GM23338 (cell line): ENCODE results near the gene SLC9A4. TPM values are rescaled to one million over a fixed set of nuclear protein-coding genes. Genes with fewer than 3 reads are reported as not detected.

ENCODE experiments used
- ATAC-seq: fragments of 200-7000 bp; cut with Tn5 transposase; 3 replicates; pipeline ENCODE4 v1.9.1; 2020
- DNase-seq: peaks from one replicate; pipeline ENCODE4 v3.0.0-alpha.2; 2015; ENCODE audit warnings: low spot score
- H2AFZ ChIP-seq: fragments of 200-600 bp; sonication (generic); 2 replicates; pipeline ENCODE4 v1.8.0; 2016; ENCODE audit warnings: antibody characterized with exemption, mild to moderate bottlenecking, moderate library complexity
- H3F3A ChIP-seq: fragments of 200-600 bp; sonication (generic); replicated peaks from 2 replicates; pipeline ENCODE4 v1.8.0; 2017; ENCODE audit warnings: antibody characterized with exemption, mixed run types, low read depth
- H3K27ac ChIP-seq: fragments of 200-600 bp; sonication (generic); 2 replicates; pipeline ENCODE4 v1.6.1; 2016; ENCODE audit warnings: low read depth
- H3K27me3 ChIP-seq: fragments of 200-600 bp; sonication (generic); 2 replicates; pipeline ENCODE4 v1.8.0; 2016; ENCODE audit warnings: mild to moderate bottlenecking, mixed run types, moderate library complexity; ENCODE audit not compliant: insufficient read depth
- H3K36me3 ChIP-seq: fragments of 200-600 bp; sonication (generic); 2 replicates; pipeline ENCODE4 v1.8.0; 2016; ENCODE audit warnings: mild to moderate bottlenecking; ENCODE audit not compliant: insufficient read depth
- H3K4me1 ChIP-seq: fragments of 200-600 bp; sonication (generic); 2 replicates; pipeline ENCODE4 v1.8.0; 2016; ENCODE audit warnings: mild to moderate bottlenecking, moderate library complexity; ENCODE audit not compliant: insufficient read depth
- H3K4me2 ChIP-seq: fragments of 200-600 bp; sonication (generic); 2 replicates; pipeline ENCODE4 v1.7.1; 2017; ENCODE audit warnings: mixed run types
- H3K4me3 ChIP-seq: fragments of 200-600 bp; sonication (generic); 2 replicates; pipeline ENCODE4 v1.6.1; 2016; ENCODE audit warnings: mixed run types
- H3K79me2 ChIP-seq: fragments of 200-600 bp; sonication (generic); replicated peaks from 2 replicates; pipeline ENCODE4 v1.8.0; 2017; ENCODE audit warnings: mild to moderate bottlenecking; ENCODE audit not compliant: insufficient read depth
- H3K9me2 ChIP-seq: fragments of 200-600 bp; sonication (generic); 2 replicates; pipeline ENCODE4 v1.8.0; 2017; ENCODE audit not compliant: insufficient read depth
- H4K20me1 ChIP-seq: fragments of 200-600 bp; sonication (generic); replicated peaks from 2 replicates; pipeline ENCODE4 v1.8.0; 2017; ENCODE audit warnings: mild to moderate bottlenecking; ENCODE audit not compliant: insufficient read depth
- H3K27ac Mint-ChIP-seq: 2 replicates; pipeline ENCODE4 v1.8.0; 2020; ENCODE audit warnings: inconsistent platforms, mild to moderate bottlenecking, moderate library complexity, mixed read lengths
- H3K27me3 Mint-ChIP-seq: 3 replicates; pipeline ENCODE4 v1.8.0; 2022; ENCODE audit warnings: low read depth, mild to moderate bottlenecking, moderate library complexity, mixed read lengths, inconsistent platforms; ENCODE audit not compliant: insufficient read depth, poor library complexity
- H3K36me3 Mint-ChIP-seq: 3 replicates; pipeline ENCODE4 v1.8.0; 2021; ENCODE audit warnings: low read depth, mild to moderate bottlenecking, inconsistent platforms, moderate library complexity, mixed read lengths
- H3K4me1 Mint-ChIP-seq: 3 replicates; pipeline ENCODE4 v1.8.0; 2020; ENCODE audit warnings: mild to moderate bottlenecking, inconsistent platforms, mixed read lengths
- H3K4me3 Mint-ChIP-seq: 3 replicates; pipeline ENCODE4 v1.8.0; 2021; ENCODE audit warnings: moderate library complexity, mild to moderate bottlenecking, inconsistent platforms, mixed read lengths
- H3K9me3 Mint-ChIP-seq: 3 replicates; pipeline ENCODE4 v1.8.0; 2020; ENCODE audit warnings: moderate library complexity, mild to moderate bottlenecking, inconsistent platforms, mixed read lengths
- CREB1 ChIP-seq: fragments of 250-450 bp; sonication (Bioruptor Pico); IDR thresholded peaks from 2 replicates; pipeline ENCODE4 v1.5.0; 2020; ENCODE audit warnings: low read depth, mild to moderate bottlenecking, moderate library complexity
- EZH2 ChIP-seq: fragments of 200-600 bp; sonication (generic); IDR thresholded peaks from one replicate; pipeline ENCODE4 v1.8.0; 2017; ENCODE audit warnings: antibody characterized with exemption, mild to moderate bottlenecking, low read depth; ENCODE audit not compliant: unreplicated experiment
- EZH2phosphoT487 ChIP-seq: fragments of 200-600 bp; sonication (generic); IDR thresholded peaks from one replicate; pipeline ENCODE4 v1.8.1; 2018; ENCODE audit warnings: antibody characterized with exemption; ENCODE audit not compliant: unreplicated experiment
- JUNB ChIP-seq: IDR thresholded peaks from one replicate; pipeline ENCODE4 v1.6.1; 2016; ENCODE audit warnings: antibody characterized with exemption; ENCODE audit not compliant: unreplicated experiment
- NANOG ChIP-seq: IDR thresholded peaks from 2 replicates; pipeline ENCODE4 v1.6.1; 2016; ENCODE audit warnings: antibody characterized with exemption, borderline replicate concordance
- POLR2AphosphoS5 ChIP-seq: IDR thresholded peaks from 2 replicates; pipeline ENCODE4 v1.6.1; 2016; ENCODE audit warnings: antibody characterized with exemption, low read depth
- STAT1 ChIP-seq: IDR thresholded peaks from one replicate; pipeline ENCODE4 v1.6.1; 2016; ENCODE audit warnings: antibody characterized with exemption; ENCODE audit not compliant: unreplicated experiment
- ZNF114 ChIP-seq: fragments of 250-450 bp; sonication (Bioruptor Pico); IDR thresholded peaks from 2 replicates; pipeline ENCODE4 v1.5.0; 2020; ENCODE audit warnings: mild to moderate bottlenecking, moderate library complexity
- ZNF331 ChIP-seq: fragments of 250-450 bp; sonication (Bioruptor Pico); IDR thresholded peaks from 2 replicates; pipeline ENCODE4 v1.5.0; 2020; ENCODE audit warnings: low read depth, mild to moderate bottlenecking, moderate library complexity
- polyA plus RNA-seq: library from polyadenylated mRNA; unstranded; fragments of >200 nt; fragmentation: Nextera tagmentation; extraction: Ambion mirVana; gene quantifications from 2 replicates; pipeline ENCODE4 v1.2.1, GENCODE V29; 2016
- total RNA-seq: library from RNA; depleted of rRNA; stranded (reverse); fragments of >200 nt; shearing (Covaris generic); gene quantifications from 2 replicates; pipeline ENCODE4 v1.2.3, GENCODE V29; 2014
- TF ChIP-seq, protein P1 (sequence below): IDR thresholded peaks from one replicate; pipeline ENCODE4 v1.6.1; 2018; ENCODE audit warnings: antibody characterized with exemption; ENCODE audit not compliant: unreplicated experiment
- TF ChIP-seq, protein P2 (sequence below), 2 experiments: fragments of 200-600 bp in 1 of 2; sonication (generic) in 1 of 2; conservative IDR thresholded peaks; 2 replicates each; pipeline versions ENCODE4 v1.5.1 to v1.6.1; 2016 to 2017; ENCODE audit warnings: antibody characterized with exemption in 2 of 2, low read depth in 2 of 2, mild to moderate bottlenecking in 2 of 2, moderate library complexity in 1 of 2
- TF ChIP-seq, protein P3 (sequence below): fragments of 250-450 bp; sonication (Bioruptor Pico); IDR thresholded peaks from 2 replicates; pipeline ENCODE4 v1.5.0; 2020; ENCODE audit warnings: mild to moderate bottlenecking, moderate library complexity
- TF ChIP-seq, protein P4 (sequence below): IDR thresholded peaks from 2 replicates; pipeline ENCODE4 v1.6.1; 2016; ENCODE audit warnings: antibody characterized with exemption

Gene SLC9A4
- total and polyA plus RNA-seq, 2 experiments from 2014 or later = not detected

DNA sequence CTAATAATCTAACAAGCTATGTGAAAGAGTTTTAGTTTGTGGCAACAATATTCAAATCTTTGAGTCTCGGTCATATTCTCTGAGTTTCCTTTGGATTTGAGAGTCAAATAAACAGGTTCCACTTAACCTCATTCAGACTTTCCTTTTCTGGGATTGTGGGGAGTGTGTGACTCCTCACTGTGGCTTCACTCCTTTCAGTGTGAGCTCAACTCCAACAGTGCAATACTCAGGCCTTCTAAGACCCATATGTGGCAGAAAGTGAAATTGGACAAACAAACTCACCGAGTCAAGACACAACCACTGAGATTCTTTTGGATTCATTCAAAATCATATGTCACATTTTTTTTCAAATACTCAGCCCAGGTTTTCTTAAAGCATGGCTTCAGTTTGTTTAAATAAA lies 25.4 kb downstream of the SLC9A4 start:
- Mint-ChIP-seq H3K27me3 (peaks cover 2% of the 10 kb centered on the region), H3K27ac (no peak overlapping the region), H3K4me1 (no peaks in the 10 kb centered on the region), H3K4me3 (no peak overlapping the region), H3K9me3 (0 out of 3 replicates have a peak, but pooled peaks cover 6% of the 10 kb centered on the region), H3K36me3 (no peaks in the 10 kb centered on the region)
- Histone ChIP-seq H3K4me1 (no peaks in the 10 kb centered on the region), H3K4me3 (no peak overlapping the region), H3K27me3 (no peaks in the 10 kb centered on the region), H3K4me2 (no peak overlapping the region), H3K36me3 (no peaks in the 10 kb centered on the region), H4K20me1 (no peaks in the 10 kb centered on the region), H3K27ac (no peak overlapping the region), H3K79me2 (no peaks in the 10 kb centered on the region), H3F3A (no peaks in the 10 kb centered on the region), H3K9me2 (peaks cover 8% of the 10 kb centered on the region; the same call in 1 of the 2 replicates), H2AFZ (no peak overlapping the region)
- DNase-seq (no peak), ATAC-seq (no peak)
- TF ChIP-seq JUNB (no peak), STAT1 (no peak), CREB1 (CRISPR knock-in tag) (no peak), POLR2AphosphoS5 (no peak), ZNF114 (CRISPR knock-in tag) (no peak), EZH2 (no peak), EZH2phosphoT487 (no peak), ZNF331 (CRISPR knock-in tag) (no peak), NANOG (no peak)
- TF ChIP-seq, protein P1, sequence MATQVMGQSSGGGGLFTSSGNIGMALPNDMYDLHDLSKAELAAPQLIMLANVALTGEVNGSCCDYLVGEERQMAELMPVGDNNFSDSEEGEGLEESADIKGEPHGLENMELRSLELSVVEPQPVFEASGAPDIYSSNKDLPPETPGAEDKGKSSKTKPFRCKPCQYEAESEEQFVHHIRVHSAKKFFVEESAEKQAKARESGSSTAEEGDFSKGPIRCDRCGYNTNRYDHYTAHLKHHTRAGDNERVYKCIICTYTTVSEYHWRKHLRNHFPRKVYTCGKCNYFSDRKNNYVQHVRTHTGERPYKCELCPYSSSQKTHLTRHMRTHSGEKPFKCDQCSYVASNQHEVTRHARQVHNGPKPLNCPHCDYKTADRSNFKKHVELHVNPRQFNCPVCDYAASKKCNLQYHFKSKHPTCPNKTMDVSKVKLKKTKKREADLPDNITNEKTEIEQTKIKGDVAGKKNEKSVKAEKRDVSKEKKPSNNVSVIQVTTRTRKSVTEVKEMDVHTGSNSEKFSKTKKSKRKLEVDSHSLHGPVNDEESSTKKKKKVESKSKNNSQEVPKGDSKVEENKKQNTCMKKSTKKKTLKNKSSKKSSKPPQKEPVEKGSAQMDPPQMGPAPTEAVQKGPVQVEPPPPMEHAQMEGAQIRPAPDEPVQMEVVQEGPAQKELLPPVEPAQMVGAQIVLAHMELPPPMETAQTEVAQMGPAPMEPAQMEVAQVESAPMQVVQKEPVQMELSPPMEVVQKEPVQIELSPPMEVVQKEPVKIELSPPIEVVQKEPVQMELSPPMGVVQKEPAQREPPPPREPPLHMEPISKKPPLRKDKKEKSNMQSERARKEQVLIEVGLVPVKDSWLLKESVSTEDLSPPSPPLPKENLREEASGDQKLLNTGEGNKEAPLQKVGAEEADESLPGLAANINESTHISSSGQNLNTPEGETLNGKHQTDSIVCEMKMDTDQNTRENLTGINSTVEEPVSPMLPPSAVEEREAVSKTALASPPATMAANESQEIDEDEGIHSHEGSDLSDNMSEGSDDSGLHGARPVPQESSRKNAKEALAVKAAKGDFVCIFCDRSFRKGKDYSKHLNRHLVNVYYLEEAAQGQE = no peak
- TF ChIP-seq, protein P2, sequence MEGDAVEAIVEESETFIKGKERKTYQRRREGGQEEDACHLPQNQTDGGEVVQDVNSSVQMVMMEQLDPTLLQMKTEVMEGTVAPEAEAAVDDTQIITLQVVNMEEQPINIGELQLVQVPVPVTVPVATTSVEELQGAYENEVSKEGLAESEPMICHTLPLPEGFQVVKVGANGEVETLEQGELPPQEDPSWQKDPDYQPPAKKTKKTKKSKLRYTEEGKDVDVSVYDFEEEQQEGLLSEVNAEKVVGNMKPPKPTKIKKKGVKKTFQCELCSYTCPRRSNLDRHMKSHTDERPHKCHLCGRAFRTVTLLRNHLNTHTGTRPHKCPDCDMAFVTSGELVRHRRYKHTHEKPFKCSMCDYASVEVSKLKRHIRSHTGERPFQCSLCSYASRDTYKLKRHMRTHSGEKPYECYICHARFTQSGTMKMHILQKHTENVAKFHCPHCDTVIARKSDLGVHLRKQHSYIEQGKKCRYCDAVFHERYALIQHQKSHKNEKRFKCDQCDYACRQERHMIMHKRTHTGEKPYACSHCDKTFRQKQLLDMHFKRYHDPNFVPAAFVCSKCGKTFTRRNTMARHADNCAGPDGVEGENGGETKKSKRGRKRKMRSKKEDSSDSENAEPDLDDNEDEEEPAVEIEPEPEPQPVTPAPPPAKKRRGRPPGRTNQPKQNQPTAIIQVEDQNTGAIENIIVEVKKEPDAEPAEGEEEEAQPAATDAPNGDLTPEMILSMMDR (conservative IDR thresholded peaks at IDR 0.05; ENCODE audit: low read depth in 2 of 2) = no peak
- TF ChIP-seq, protein P3, sequence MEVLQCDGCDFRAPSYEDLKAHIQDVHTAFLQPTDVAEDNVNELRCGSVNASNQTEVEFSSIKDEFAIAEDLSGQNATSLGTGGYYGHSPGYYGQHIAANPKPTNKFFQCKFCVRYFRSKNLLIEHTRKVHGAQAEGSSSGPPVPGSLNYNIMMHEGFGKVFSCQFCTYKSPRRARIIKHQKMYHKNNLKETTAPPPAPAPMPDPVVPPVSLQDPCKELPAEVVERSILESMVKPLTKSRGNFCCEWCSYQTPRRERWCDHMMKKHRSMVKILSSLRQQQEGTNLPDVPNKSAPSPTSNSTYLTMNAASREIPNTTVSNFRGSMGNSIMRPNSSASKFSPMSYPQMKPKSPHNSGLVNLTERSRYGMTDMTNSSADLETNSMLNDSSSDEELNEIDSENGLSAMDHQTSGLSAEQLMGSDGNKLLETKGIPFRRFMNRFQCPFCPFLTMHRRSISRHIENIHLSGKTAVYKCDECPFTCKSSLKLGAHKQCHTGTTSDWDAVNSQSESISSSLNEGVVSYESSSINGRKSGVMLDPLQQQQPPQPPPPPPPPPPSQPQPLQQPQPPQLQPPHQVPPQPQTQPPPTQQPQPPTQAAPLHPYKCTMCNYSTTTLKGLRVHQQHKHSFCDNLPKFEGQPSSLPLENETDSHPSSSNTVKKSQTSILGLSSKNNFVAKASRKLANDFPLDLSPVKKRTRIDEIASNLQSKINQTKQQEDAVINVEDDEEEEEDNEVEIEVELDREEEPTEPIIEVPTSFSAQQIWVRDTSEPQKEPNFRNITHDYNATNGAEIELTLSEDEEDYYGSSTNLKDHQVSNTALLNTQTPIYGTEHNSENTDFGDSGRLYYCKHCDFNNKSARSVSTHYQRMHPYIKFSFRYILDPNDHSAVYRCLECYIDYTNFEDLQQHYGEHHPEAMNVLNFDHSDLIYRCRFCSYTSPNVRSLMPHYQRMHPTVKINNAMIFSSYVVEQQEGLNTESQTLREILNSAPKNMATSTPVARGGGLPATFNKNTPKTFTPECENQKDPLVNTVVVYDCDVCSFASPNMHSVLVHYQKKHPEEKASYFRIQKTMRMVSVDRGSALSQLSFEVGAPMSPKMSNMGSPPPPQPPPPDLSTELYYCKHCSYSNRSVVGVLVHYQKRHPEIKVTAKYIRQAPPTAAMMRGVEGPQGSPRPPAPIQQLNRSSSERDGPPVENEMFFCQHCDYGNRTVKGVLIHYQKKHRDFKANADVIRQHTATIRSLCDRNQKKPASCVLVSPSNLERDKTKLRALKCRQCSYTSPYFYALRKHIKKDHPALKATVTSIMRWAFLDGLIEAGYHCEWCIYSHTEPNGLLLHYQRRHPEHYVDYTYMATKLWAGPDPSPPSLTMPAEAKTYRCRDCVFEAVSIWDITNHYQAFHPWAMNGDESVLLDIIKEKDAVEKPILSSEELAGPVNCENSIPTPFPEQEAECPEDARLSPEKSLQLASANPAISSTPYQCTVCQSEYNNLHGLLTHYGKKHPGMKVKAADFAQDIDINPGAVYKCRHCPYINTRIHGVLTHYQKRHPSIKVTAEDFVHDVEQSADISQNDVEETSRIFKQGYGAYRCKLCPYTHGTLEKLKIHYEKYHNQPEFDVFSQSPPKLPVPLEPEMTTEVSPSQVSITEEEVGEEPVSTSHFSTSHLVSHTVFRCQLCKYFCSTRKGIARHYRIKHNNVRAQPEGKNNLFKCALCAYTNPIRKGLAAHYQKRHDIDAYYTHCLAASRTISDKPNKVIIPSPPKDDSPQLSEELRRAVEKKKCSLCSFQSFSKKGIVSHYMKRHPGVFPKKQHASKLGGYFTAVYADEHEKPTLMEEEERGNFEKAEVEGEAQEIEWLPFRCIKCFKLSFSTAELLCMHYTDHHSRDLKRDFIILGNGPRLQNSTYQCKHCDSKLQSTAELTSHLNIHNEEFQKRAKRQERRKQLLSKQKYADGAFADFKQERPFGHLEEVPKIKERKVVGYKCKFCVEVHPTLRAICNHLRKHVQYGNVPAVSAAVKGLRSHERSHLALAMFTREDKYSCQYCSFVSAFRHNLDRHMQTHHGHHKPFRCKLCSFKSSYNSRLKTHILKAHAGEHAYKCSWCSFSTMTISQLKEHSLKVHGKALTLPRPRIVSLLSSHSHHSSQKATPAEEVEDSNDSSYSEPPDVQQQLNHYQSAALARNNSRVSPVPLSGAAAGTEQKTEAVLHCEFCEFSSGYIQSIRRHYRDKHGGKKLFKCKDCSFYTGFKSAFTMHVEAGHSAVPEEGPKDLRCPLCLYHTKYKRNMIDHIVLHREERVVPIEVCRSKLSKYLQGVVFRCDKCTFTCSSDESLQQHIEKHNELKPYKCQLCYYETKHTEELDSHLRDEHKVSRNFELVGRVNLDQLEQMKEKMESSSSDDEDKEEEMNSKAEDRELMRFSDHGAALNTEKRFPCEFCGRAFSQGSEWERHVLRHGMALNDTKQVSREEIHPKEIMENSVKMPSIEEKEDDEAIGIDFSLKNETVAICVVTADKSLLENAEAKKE (CRISPR knock-in tag) = no peak
- TF ChIP-seq, protein P4, sequence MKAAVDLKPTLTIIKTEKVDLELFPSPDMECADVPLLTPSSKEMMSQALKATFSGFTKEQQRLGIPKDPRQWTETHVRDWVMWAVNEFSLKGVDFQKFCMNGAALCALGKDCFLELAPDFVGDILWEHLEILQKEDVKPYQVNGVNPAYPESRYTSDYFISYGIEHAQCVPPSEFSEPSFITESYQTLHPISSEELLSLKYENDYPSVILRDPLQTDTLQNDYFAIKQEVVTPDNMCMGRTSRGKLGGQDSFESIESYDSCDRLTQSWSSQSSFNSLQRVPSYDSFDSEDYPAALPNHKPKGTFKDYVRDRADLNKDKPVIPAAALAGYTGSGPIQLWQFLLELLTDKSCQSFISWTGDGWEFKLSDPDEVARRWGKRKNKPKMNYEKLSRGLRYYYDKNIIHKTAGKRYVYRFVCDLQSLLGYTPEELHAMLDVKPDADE = no peak
